Measurements from ENCODE around the gene NARF. TPM values are rescaled to one million over a fixed set of nuclear protein-coding genes. Genes with fewer than 3 reads are reported as not detected.
"Not testable (repeated sequence)": the region's sequence is repeated elsewhere in the genome, so short reads cannot be mapped to it uniquely, and the experiment has no call there.

The NARF gene
- total RNA-seq, 4 donors from 2014 or later: 47.5 to 69.7 (median 48.7) TPM

- no peaks in the 10 kb centered on the region for H3K9me3 ChIP-seq
- intact Hi-C loops (cut with DNase I): no loop called here
- H3K4me1 ChIP-seq: no peaks in the 10 kb centered on the region
- no peak overlapping the region for H3K4me3 ChIP-seq (replicated peaks in 1 of 3)
- 90 to 92% methylated on average over 7 of the region's 7 CpGs for WGBS, 2 donors
- no peak overlapping the region for H3K27ac ChIP-seq
- H3K27me3 ChIP-seq: no peaks in the 10 kb centered on the region
- DNase-seq: no peak
- TF ChIP-seq POLR2A (IDR thresholded peaks at IDR 0.05) (no peak), CTCF (IDR thresholded peaks at IDR 0.05) (no peak)
- no peaks in the 10 kb centered on the region for H3K36me3 ChIP-seq
Observed at GRCh38 chr17:82507631-82508175, 49.2 kb downstream of the NARF start.

GRCh38 chr17:82511642-82512041 lies 53.1 kb downstream of the NARF start:
- 86 to 94% methylated on average over 5 of the region's 5 CpGs for WGBS, 2 donors
- H3K9me3 ChIP-seq; H3K4me3 ChIP-seq (replicated peaks in 1 of 3); H3K27ac ChIP-seq; DNase-seq; H3K27me3 ChIP-seq; H3K4me1 ChIP-seq; H3K36me3 ChIP-seq; intact Hi-C loops (cut with DNase I): not testable (repeated sequence)

- H3K27ac ChIP-seq; DNase-seq; H3K4me1 ChIP-seq; H3K4me3 ChIP-seq (replicated peaks in 1 of 3); H3K27me3 ChIP-seq; H3K9me3 ChIP-seq; intact Hi-C loops (cut with DNase I); H3K36me3 ChIP-seq: not testable (repeated sequence)
- 91 to 98% methylated on average over 10 of the region's 10 CpGs for WGBS, 2 donors
Observed at GRCh38 chr17:82513864-82514263, 55.3 kb downstream of the NARF start.

- no peaks in the 10 kb centered on the region for H3K9me3 ChIP-seq
- intact Hi-C loops (cut with DNase I): no loop called here
- TF ChIP-seq POLR2A (IDR thresholded peaks at IDR 0.05) (no peak), CTCF (IDR thresholded peaks at IDR 0.05) (no peak)
- no peaks in the 10 kb centered on the region for H3K36me3 ChIP-seq
- 89 to 95% methylated on average over 10 of the region's 10 CpGs for WGBS, 2 donors
- H3K27ac ChIP-seq: no peak overlapping the region
- H3K4me3 ChIP-seq (replicated peaks in 1 of 3): no peak overlapping the region
- H3K27me3 ChIP-seq: no peaks in the 10 kb centered on the region
- H3K4me1 ChIP-seq: peaks cover 11 to 12% of the 10 kb centered on the region in 2 donors
- no peak for DNase-seq
Observed at GRCh38 chr17:82517230-82517865, 58.8 kb downstream of the NARF start.

GRCh38 chr17:82518826-82519810 lies 60.6 kb downstream of the NARF start, which contains the start of gene FOXK2:
FOXK2 (plus strand) TSS chr17:82519732; CDS start chr17:82519889, 157 bp downstream.
- Histone ChIP-seq H3K4me3 (replicated peaks in 1 of 3) (peak within 1 kb of the TSS; percentile 59 to 88 (median 71)), H3K4me1 (peaks cover 12 to 19% of the 10 kb centered on the region in 2 donors), H3K9me3 (no peaks in the 10 kb centered on the region), H3K27ac (peak within 1 kb of the TSS; percentile 71 to 96 (median 91)), H3K36me3 (no peaks in the 10 kb centered on the region), H3K27me3 (no peaks in the 10 kb centered on the region)
- peak; percentile 92 to 94 for DNase-seq
- intact Hi-C loops (cut with DNase I): no loop called here
- peak in 1 of 2 donors; percentile 72 for TF ChIP-seq POLR2A (IDR thresholded peaks at IDR 0.05)
- TF ChIP-seq CTCF (IDR thresholded peaks at IDR 0.05): no peak
- 18 to 22% methylated on average over 15 to 17 of the region's 114 CpGs for WGBS, 2 donors
